NCI-H2196 treated with DMSO at 0.1 percent for 48 hours (cell line): ENCODE results near the gene DPYSL4.

Experiments used
- DNase-seq: peaks from one replicate; lab custom pipeline; 2025; ENCODE audit not compliant: unreplicated experiment; lab: John Stamatoyannopoulos, UW

DPYSL4 gene

GRCh38 chr10:132225073-132225848 lies 38.5 kb downstream of the DPYSL4 start:
- DNase-seq, result no peak

- no peak for DNase-seq
Measured at GRCh38 chr10:132225849-132226205, 39.1 kb downstream of the DPYSL4 start.

GRCh38 chr10:132226586-132227405 lies 40.0 kb downstream of the DPYSL4 start:
- DNase-seq, result no peak

- no peak for DNase-seq
Measured at GRCh38 chr10:132227851-132228390, 41.2 kb downstream of the DPYSL4 start.

- DNase-seq, result no peak
Measured at GRCh38 chr10:132228616-132229015, 41.9 kb downstream of the DPYSL4 start.

- no peak for DNase-seq
Measured at GRCh38 chr10:132229096-132229495, 42.3 kb downstream of the DPYSL4 start.

- DNase-seq, result no peak
Measured at GRCh38 chr10:132229834-132230556, 43.2 kb downstream of the DPYSL4 start.

GRCh38 chr10:132230557-132231210 lies 43.9 kb downstream of the DPYSL4 start:
- DNase-seq, result no peak

GRCh38 chr10:132231656-132232022 lies 44.9 kb downstream of the DPYSL4 start:
- no peak for DNase-seq

- DNase-seq, result no peak
Measured at GRCh38 chr10:132232023-132232951, 45.5 kb downstream of the DPYSL4 start.

- DNase-seq, result no peak
Measured at GRCh38 chr10:132232981-132233380, 46.2 kb downstream of the DPYSL4 start.

- DNase-seq, result no peak
Measured at GRCh38 chr10:132233501-132234085, 46.8 kb downstream of the DPYSL4 start.

GRCh38 chr10:132234860-132235259 lies 48.1 kb downstream of the DPYSL4 start:
- DNase-seq, result no peak

- DNase-seq, result no peak
Measured at GRCh38 chr10:132236161-132236560, 49.4 kb downstream of the DPYSL4 start.

GRCh38 chr10:132236881-132237280 lies 50.1 kb downstream of the DPYSL4 start:
- no peak for DNase-seq

GRCh38 chr10:132237396-132237795 lies 50.6 kb downstream of the DPYSL4 start:
- DNase-seq, result no peak

- no peak for DNase-seq
Measured at GRCh38 chr10:132237871-132238270, 51.1 kb downstream of the DPYSL4 start.

- DNase-seq, result no peak
Measured at GRCh38 chr10:132238371-132239125, 51.8 kb downstream of the DPYSL4 start.
